Thyroid gland (tissue), 4 donors: ENCODE measurements around the gene WIPF1.

Experiments used
- CTCF ChIP-seq, 6 experiments: fragments of 200-600 bp in 3 of 6; fragments of 450-650 bp in 3 of 6; sonication (generic) in 3 of 6; IDR thresholded peaks; one replicate each; pipeline ENCODE4 v1.5.1; 2016 to 2019; ENCODE audit warnings: antibody characterized with exemption in 6 of 6, mild to moderate bottlenecking in 2 of 6, inconsistent platforms in 1 of 6, moderate library complexity in 1 of 6
- POLR2A ChIP-seq, 2 donors: fragments of 450-650 bp; IDR thresholded peaks; one replicate each; pipeline ENCODE4 v1.6.1; 2017; ENCODE audit warnings: antibody characterized with exemption in 2 of 2, mild to moderate bottlenecking in 2 of 2, moderate library complexity in 1 of 2

GRCh38 chr2:174540893-174541292, 56.7 kb downstream of the WIPF1 start:
- TF ChIP-seq CTCF (IDR thresholded peaks at IDR 0.05) = no peak
- no peak for TF ChIP-seq POLR2A (IDR thresholded peaks at IDR 0.05)
